HG03025 (cell line): ENCODE results near the gene ISCU.

Source experiments
- ATAC-seq: cut with Tn5 transposase; IDR thresholded peaks from one replicate; pipeline ENCODE4 v1.9.1; 2021; ENCODE audit warnings: mild to moderate bottlenecking, moderate library complexity; ENCODE audit not compliant: unreplicated experiment, low FRiP score

The ISCU gene

DNA sequence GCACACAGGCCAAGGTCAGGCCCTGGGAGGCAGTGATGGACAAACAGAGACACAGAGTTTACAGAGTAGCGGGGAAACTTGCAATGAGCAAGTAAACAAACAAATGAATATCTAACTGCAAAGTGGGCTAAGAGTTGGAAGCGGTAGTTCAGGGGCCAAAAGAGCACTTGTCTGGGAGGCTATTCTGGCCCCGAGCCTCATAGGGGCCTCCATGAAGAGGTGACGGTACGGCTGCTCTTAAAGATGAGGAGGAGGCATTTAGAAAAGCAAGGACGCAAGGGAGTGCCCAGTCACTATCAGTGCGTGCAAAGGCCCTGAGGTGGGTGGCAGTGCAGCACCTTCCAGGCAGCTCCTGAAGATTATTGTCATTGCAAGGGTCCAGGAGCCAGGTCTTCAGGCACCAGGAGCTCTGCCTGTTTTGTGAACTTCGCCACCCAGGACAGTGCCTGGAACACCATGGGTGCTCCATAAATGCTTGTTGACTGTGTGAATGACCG is 39.9 kb downstream of the ISCU start:
- no peak for ATAC-seq

DNA sequence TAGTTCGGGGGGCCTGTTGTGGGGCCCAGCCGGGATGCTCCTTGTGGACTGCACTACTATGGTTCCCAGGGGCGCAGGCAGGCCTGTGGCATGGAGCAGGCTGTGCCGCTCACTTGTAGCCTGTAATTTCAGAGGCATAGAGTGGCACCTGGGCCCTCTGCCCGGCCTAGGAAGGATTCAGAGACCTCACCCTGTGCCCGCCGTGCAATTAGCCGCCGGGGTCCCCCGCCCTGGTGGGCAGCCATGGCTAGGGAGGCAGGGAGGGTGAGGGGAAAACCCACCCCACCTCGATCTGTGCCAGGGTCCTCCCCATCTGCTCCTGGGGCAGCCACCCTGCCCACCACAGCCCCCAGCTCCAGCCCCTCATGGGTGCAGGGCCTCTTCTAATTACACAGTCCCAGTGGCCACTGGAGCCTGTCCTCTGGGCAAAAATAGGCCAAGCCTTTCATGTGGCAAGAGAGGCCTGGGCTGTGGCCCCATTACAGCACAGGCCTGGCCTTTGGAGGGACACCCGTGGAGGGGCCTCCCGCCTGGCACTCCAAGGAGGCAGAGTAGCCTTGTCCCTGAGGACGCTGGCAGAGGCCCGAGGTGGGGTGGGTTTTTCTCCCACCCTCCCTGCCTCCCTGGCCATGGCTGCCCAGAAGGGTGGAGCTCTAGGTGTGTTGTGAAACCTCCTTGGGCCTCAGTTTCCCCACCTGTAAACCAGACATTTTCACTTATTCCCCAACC is 40.7 kb downstream of the ISCU start:
- no peak for ATAC-seq

GRCh38 chr12:108603743-108604142 is 41.3 kb downstream of the ISCU start:
- ATAC-seq: no peak

DNA sequence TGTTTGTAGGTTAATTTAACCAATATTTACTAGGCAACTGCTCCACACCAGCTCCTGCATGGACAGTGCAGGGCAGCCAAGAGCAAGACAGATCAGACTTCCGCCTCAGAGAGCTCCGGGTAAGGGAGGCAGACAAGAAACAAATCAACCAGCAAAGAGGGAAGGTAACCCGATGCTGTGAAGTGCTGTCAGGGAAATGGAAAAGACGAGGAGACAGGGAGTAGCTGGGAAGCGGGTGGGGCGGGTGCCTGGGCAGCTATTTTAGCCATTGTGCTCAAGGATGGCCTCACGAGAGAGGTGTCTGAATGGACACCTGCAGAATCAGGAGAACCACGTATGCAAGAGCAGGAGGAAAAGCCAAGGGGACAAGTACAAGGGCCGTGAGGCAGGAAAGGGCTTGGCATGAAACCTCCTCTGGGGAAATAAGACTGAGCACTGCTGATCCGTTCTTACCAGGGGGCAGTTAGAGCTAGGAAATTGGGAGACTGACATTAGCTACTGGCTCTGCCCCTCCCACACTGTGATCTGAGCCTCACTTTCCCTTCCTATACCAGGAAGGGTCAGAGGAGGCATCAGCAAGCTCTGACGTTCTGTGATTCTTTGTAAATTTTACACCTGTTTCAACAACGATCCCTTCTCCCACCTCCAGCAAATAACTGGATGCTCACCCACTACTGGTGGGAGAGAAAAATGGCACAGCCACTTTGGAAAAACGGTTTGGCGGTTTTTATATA is 42.0 kb downstream of the ISCU start:
- ATAC-seq: no peak

- no peak for ATAC-seq
Observed at GRCh38 chr12:108605000-108605689, 42.7 kb downstream of the ISCU start.

DNA sequence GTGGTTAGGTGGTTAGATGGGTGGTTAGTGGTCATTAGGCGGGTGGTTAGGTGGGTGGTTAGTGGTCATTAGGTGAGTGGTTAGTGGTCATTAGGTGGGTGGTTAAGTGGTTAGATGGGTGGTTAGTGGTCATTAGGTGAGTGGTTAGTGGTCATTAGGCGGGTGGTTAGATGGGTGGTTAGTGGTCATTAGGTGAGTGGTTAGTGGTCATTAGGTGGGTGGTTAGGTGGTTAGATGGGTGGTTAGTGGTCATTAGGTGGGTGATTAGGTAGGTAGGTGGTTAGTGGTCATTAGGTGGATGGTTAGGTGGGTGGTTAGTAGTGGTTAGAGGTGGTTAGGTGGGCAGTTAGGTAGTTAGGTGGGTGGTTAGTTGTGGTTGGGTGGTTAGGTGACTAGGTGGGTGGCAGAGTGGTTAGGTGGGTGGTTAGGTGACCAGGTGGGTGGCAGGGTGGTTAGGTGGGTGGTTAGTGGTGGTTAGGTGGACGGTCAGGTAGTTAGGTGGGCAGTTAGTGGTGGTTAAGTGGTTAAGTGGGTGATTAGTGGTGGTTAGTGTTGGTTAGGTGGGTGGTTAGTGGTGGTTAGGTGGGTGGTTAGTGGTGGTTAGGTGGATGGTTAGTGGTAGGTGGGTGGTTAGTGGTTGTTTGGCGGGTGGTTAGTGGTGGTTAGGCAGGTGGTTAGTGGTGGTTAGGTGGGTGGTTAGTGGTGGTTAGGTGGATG is 43.5 kb downstream of the ISCU start:
- no peak for ATAC-seq

DNA sequence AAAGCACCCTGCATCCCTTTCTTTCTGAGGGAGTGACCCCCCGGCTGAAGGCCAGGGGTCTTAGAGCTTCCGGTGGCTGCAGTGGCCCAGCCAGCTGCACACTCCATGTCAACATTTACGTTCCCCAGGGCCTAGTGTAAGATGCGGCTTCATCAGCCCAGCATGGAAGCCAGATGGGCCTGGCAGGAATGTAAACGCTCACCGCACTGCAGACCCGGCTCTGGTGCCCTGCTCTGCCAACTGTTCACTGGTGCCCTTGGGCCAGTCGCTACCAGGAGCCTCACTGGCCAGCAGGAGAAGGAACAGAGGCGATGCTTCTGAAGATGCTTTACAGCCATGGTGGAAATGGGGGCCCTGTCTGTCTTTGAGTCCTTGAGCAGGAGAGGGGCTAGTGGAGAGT is 44.1 kb downstream of the ISCU start:
- no peak for ATAC-seq

- ATAC-seq: no peak
Observed at GRCh38 chr12:108607981-108608600, 45.7 kb downstream of the ISCU start.

DNA sequence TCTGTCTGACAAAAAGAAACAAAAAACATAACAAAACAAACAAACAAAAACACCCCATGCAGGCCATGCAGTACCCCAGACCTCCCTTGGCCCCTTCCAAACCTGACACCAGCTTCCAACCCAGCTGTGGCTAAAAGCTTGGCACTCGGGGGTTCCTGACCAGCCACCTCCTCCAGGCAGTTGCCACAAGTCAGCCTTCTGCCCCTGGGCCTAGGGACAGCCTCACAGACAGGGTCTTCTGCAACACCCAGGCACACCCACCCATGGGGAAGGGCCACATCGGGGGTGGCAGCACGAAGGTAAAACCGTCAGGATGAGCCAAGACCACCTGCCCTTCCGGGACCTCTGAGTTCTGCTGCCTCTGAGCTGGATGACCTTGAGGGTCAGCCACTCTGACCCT is 46.2 kb downstream of the ISCU start:
- no peak for ATAC-seq

DNA sequence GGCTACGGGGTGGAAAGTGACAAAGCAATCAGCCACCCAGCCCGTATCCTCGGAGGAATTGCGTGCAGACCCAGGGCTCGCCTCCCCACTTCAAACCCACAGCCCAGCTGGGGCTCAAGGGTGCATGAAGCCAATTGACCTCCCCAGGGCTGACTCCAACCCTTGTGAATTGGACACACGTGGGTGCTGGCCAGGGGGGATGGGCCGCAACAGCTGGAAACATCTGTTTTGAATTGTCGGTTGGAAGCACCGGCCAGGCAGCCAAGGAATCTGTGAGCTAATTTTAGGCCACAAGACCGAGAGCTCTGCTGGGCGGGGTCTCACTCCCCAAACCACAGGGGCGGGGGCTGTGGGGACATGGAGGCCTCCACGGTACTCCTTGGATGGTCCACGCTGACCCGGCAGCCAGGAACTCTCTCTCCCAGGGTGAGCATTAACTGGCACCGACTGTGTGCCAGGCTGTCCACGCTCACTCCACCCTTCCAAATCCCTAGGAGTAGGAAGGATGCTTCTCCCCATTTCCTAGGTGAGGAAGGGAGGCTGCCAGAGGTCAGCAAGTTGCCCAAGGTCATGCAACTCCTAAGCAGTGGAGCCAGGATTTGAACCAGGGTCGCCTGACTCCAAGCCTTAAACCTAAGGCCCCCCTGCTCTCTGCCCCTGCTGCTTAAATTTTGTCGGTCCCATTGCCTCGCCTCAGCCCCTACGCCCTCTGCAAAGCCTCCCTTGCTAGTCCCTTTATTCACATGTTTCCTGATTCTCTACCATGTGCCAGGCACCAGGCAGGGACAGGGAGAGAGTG is 47.3 kb downstream of the ISCU start:
- no peak for ATAC-seq

DNA sequence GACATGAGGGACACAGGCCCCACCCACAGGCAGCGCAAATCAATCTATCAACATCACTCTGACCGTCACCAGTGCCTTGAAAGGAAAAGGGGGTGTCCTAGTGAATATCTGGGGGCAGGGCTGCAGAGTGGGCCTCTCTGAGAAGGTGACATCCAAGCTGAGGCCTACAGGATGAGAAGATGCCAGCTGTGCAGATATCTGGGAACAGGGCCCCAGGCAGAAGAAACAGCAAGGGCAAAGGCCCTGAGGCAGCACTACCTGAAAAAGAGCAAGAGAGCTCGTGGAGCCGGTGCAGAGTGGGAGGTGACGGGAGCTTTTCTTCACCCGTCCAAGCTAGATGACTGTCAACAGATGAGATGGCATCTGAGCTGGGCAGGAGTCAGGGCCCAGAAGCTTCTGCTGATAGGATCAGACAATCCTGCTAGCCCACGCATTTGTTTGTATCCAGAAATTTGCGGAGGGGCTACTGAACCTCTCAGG is 48.0 kb downstream of the ISCU start:
- ATAC-seq: no peak

DNA sequence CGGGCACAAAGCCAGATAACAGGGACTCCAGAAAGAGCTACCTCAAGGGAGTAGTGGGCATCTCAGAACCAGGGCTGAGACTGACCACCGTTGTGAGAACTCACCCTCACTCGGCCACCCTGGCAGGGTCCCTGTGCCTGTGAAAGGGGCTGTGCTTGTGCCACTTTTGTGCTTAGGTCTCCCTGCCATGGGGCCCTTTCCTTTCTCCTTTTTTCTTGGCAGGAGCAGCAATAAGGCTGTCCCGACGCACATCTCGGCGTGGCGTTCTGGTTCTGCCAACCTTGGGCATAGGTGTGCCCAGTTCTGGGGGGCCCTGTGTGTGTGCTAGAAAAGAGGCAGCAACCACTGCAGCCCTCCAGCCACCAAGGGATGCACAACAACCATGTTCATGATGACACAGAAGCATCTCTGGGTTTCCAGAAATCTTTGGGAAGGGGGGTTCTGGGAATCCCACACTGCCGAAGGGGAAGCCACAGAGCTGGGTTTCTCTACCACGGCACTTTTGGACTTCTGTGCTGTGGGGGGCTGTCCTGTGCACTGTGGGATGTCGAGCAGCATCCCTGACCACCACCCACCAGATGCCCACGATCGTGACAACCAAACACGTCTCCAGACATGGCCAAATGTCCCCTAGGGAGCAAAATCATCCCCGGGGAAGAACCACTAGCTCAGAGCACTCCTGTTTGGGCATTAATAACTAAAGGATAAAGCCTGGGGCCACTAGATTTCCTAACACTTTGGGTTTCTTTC is 48.6 kb downstream of the ISCU start:
- ATAC-seq: no peak

- no peak for ATAC-seq
Observed at GRCh38 chr12:108611884-108612415, 49.6 kb downstream of the ISCU start.

DNA sequence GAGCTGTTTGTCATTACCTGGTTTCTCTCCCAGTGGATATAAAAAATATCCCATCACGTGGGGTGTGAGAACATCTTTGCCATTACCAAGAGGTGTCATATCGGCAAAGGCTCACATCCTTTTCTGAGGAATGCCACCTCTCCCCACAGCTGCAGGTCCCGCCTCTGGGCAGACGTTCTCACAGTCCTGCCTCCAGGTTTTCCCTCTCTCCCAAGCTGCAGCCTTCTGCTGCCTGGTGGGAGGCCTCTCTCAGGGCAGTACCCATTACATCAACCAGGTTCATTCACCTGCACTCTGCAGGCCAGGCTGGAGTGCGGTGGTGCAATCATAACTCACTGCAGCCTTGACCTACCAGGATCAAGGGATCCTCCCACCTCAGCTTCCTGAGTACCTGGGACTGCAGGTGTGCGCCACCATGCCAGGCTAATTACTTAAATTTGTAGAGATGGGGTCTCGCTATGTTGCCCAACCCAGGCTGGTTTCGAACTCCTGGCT is 50.4 kb downstream of the ISCU start:
- ATAC-seq: no peak

GRCh38 chr12:108613548-108613947 is 51.2 kb downstream of the ISCU start:
- ATAC-seq: no peak

GRCh38 chr12:108614041-108614440 is 51.6 kb downstream of the ISCU start:
- no peak for ATAC-seq

DNA sequence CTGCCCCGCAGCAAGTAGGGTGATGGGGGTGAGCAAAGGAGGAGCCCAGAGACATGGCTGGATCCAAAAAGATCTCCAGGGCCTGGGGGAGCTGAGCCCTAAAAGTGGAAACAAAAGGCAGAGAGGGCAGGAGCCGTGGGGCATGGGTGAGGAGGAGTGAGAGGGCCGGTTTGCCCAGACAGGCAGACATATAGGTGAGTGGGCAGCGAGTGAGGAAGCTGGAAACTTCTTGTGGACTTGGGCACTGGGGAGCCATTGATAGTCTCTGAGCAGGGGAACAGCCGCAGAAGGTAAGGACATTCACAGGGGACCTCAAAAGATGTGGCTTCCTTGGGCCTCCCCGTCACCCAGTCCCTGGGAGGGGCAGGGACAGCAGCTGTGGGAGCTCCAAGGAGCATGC is 52.2 kb downstream of the ISCU start:
- ATAC-seq: no peak

- ATAC-seq: no peak
Observed at GRCh38 chr12:108615918-108616317, 53.5 kb downstream of the ISCU start.
